Skeletal muscle tissue (tissue), 4 donors: Measurements from ENCODE around the gene GRHL1. TPM values are rescaled to one million over a fixed set of nuclear protein-coding genes. Genes with fewer than 3 reads are reported as not detected.
"Not testable (repeated sequence)": the region's sequence is repeated elsewhere in the genome, so short reads cannot be mapped to it uniquely, and the experiment has no call there.

Experiments
- H3K27ac ChIP-seq: one replicate; pipeline ENCODE4 v1.7.0; 2013; ENCODE audit warnings: mild to moderate bottlenecking, low read depth, low read length, inconsistent platforms
- H3K27me3 ChIP-seq, 3 donors: one replicate each; pipeline ENCODE4 v1.7.0; 2013; ENCODE audit warnings: low read length in 3 of 3; ENCODE audit not compliant: control insufficient read depth in 3 of 3, insufficient read depth in 3 of 3
- H3K36me3 ChIP-seq, 3 donors: one replicate each; pipeline ENCODE4 v1.7.0; 2013; ENCODE audit warnings: low read length in 3 of 3; ENCODE audit not compliant: control insufficient read depth in 3 of 3, insufficient read depth in 3 of 3
- H3K4me1 ChIP-seq, 3 donors: one replicate each; pipeline ENCODE4 v1.7.0; 2013; ENCODE audit warnings: low read length in 3 of 3, mild to moderate bottlenecking in 3 of 3; ENCODE audit not compliant: control insufficient read depth in 3 of 3, insufficient read depth in 3 of 3
- H3K4me3 ChIP-seq, 3 donors: one replicate each; pipeline ENCODE4 v1.7.0; 2013; ENCODE audit warnings: low read length in 3 of 3
- H3K9ac ChIP-seq, 3 donors: one replicate each; pipeline ENCODE4 v1.7.0; 2013; ENCODE audit warnings: low read length in 3 of 3, mild to moderate bottlenecking in 3 of 3, moderate library complexity in 2 of 3, low read depth in 1 of 3
- H3K9me3 ChIP-seq, 3 donors: one replicate each; pipeline ENCODE4 v1.7.0; 2013; ENCODE audit warnings: low read length in 3 of 3; ENCODE audit not compliant: control insufficient read depth in 3 of 3
- total RNA-seq: library from RNA; depleted of rRNA; stranded (reverse); fragments of >200 nt; gene quantifications from one replicate; pipeline ENCODE4 v1.2.3, GENCODE V29; 2014
- donor health status: Osteomylitis.

The GRHL1 gene
- total RNA-seq, 1 donor from 2014 or later: under 0.01 TPM

- H3K27ac ChIP-seq, H3K4me1 ChIP-seq, H3K36me3 ChIP-seq, H3K27me3 ChIP-seq, H3K9ac ChIP-seq, H3K4me3 ChIP-seq, H3K9me3 ChIP-seq: not testable (repeated sequence)
Measured at GRCh38 chr2:9927020-9927419, 24.5 kb upstream of the GRHL1 start.

- no peak overlapping the region for H3K9ac ChIP-seq
- H3K27ac ChIP-seq: no peak overlapping the region
- no peaks in the 10 kb centered on the region for H3K9me3 ChIP-seq
- H3K36me3 ChIP-seq: peaks cover 0 to 6% (median 4%) of the 10 kb centered on the region in 3 donors
- H3K4me1 ChIP-seq: no peaks in the 10 kb centered on the region
- no peak overlapping the region for H3K4me3 ChIP-seq
- peaks cover 2 to 7% (median 2%) of the 10 kb centered on the region in 3 donors for H3K27me3 ChIP-seq
Measured at GRCh38 chr2:9937258-9937657, 14.2 kb upstream of the GRHL1 start.

- H3K4me3 ChIP-seq: no peak overlapping the region
- H3K9ac ChIP-seq: no peak overlapping the region
- no peaks in the 10 kb centered on the region for H3K9me3 ChIP-seq
- H3K27me3 ChIP-seq: peaks cover 3 to 10% (median 3%) of the 10 kb centered on the region in 3 donors
- H3K27ac ChIP-seq: no peak overlapping the region
- H3K36me3 ChIP-seq: peaks cover 0 to 5% (median 4%) of the 10 kb centered on the region in 3 donors
- no peaks in the 10 kb centered on the region for H3K4me1 ChIP-seq
Measured at GRCh38 chr2:9937968-9938367, 13.5 kb upstream of the GRHL1 start.

GRCh38 chr2:9939587-9940485 is 11.7 kb upstream of the GRHL1 start:
- Histone ChIP-seq H3K9ac (no peak overlapping the region), H3K4me1 (no peaks in the 10 kb centered on the region), H3K4me3 (no peak overlapping the region), H3K27ac (no peak overlapping the region), H3K9me3 (no peaks in the 10 kb centered on the region), H3K36me3 (peaks cover 0 to 3% (median 0%) of the 10 kb centered on the region in 3 donors), H3K27me3 (peaks cover 3 to 17% (median 8%) of the 10 kb centered on the region in 3 donors)

- H3K4me3 ChIP-seq: no peak overlapping the region
- no peak overlapping the region for H3K27ac ChIP-seq
- H3K4me1 ChIP-seq: no peaks in the 10 kb centered on the region
- H3K36me3 ChIP-seq: no peaks in the 10 kb centered on the region
- no peak overlapping the region for H3K9ac ChIP-seq
- peaks cover 3 to 23% (median 17%) of the 10 kb centered on the region in 3 donors for H3K27me3 ChIP-seq
- H3K9me3 ChIP-seq: no peaks in the 10 kb centered on the region
Measured at GRCh38 chr2:9941196-9941995, 10.1 kb upstream of the GRHL1 start.

- Histone ChIP-seq H3K27me3 (peaks cover 3 to 27% (median 17%) of the 10 kb centered on the region in 3 donors), H3K4me1 (no peaks in the 10 kb centered on the region), H3K9me3 (no peaks in the 10 kb centered on the region), H3K9ac (no peak overlapping the region), H3K27ac (no peak overlapping the region), H3K36me3 (no peaks in the 10 kb centered on the region), H3K4me3 (no peak overlapping the region)
Measured at GRCh38 chr2:9941996-9942390, 9.5 kb upstream of the GRHL1 start.

GRCh38 chr2:9944330-9944758 is 7.1 kb upstream of the GRHL1 start:
- no peaks in the 10 kb centered on the region for H3K4me1 ChIP-seq
- H3K27ac ChIP-seq: no peak overlapping the region
- peaks cover 3 to 27% (median 17%) of the 10 kb centered on the region in 3 donors for H3K27me3 ChIP-seq
- H3K9ac ChIP-seq: no peak overlapping the region
- no peaks in the 10 kb centered on the region for H3K9me3 ChIP-seq
- no peaks in the 10 kb centered on the region for H3K36me3 ChIP-seq
- H3K4me3 ChIP-seq: no peak overlapping the region

- H3K9me3 ChIP-seq: no peaks in the 10 kb centered on the region
Measured at GRCh38 chr2:9945596-9945995, 5.9 kb upstream of the GRHL1 start.

GRCh38 chr2:9946076-9946475 is 5.4 kb upstream of the GRHL1 start:
- H3K4me3 ChIP-seq: no peak overlapping the region
- no peaks in the 10 kb centered on the region for H3K36me3 ChIP-seq
- no peaks in the 10 kb centered on the region for H3K9me3 ChIP-seq
- no peak overlapping the region for H3K9ac ChIP-seq
- H3K4me1 ChIP-seq: no peaks in the 10 kb centered on the region
- peaks cover 3 to 23% (median 17%) of the 10 kb centered on the region in 3 donors for H3K27me3 ChIP-seq
- no peak overlapping the region for H3K27ac ChIP-seq

More at GRCh38 chr2:9945596-9945995, 5.9 kb upstream of the GRHL1 start:
- peaks cover 3 to 27% (median 17%) of the 10 kb centered on the region in 3 donors for H3K27me3 ChIP-seq
- H3K9ac ChIP-seq: no peak overlapping the region
- H3K4me3 ChIP-seq: no peak overlapping the region
- H3K36me3 ChIP-seq: no peaks in the 10 kb centered on the region
- H3K27ac ChIP-seq: no peak overlapping the region
- H3K4me1 ChIP-seq: no peaks in the 10 kb centered on the region

GRCh38 chr2:9946818-9947217 is 4.7 kb upstream of the GRHL1 start:
- H3K4me1 ChIP-seq: no peaks in the 10 kb centered on the region
- no peak overlapping the region for H3K27ac ChIP-seq
- no peak overlapping the region for H3K4me3 ChIP-seq
- peaks cover 3 to 20% (median 17%) of the 10 kb centered on the region in 3 donors for H3K27me3 ChIP-seq
- H3K9ac ChIP-seq: no peak overlapping the region
- no peaks in the 10 kb centered on the region for H3K36me3 ChIP-seq
- H3K9me3 ChIP-seq: no peaks in the 10 kb centered on the region
